Natural killer cell (primary cell): ENCODE results near the gene ZYG11B. TPM values are rescaled to one million over a fixed set of nuclear protein-coding genes. Genes with fewer than 3 reads are reported as not detected.
"Not testable (repeated sequence)": the region's sequence is repeated elsewhere in the genome, so short reads cannot be mapped to it uniquely, and the experiment has no call there.

ENCODE experiments used
- ATAC-seq, 3 donors: fragments of 150-1000 bp in 2 of 3; fragments of 200-7000 bp in 1 of 3; cut with Tn5 transposase; 1 replicate in 1 of 3; 2 replicates in 2 of 3; pipeline ENCODE4 v1.10.0; 2021; ENCODE audit warnings: mild to moderate bottlenecking in 2 of 3, moderate library complexity in 2 of 3
- DNase-seq, 2 donors: peaks; one replicate each; pipeline versions ENCODE4 v3.0.0 to v3.0.0-alpha.2; 2013 to 2021; ENCODE audit warnings: mixed read lengths in 1 of 2
- H3K27ac ChIP-seq: one replicate; pipeline ENCODE4 v1.5.1; 2013; ENCODE audit warnings: mild to moderate bottlenecking, low read length
- H3K27me3 ChIP-seq: one replicate; pipeline ENCODE4 v1.6.1; 2013; ENCODE audit warnings: low read length; ENCODE audit not compliant: control insufficient read depth, insufficient read depth
- H3K36me3 ChIP-seq: one replicate; pipeline ENCODE4 v1.6.1; 2013; ENCODE audit warnings: low read length; ENCODE audit not compliant: control insufficient read depth, insufficient read depth
- H3K4me1 ChIP-seq: one replicate; pipeline ENCODE4 v1.6.1; 2013; ENCODE audit warnings: low read length; ENCODE audit not compliant: control insufficient read depth, insufficient read depth
- H3K4me3 ChIP-seq: one replicate; pipeline ENCODE4 v1.5.1; 2013; ENCODE audit warnings: low read length
- H3K9me3 ChIP-seq: one replicate; pipeline ENCODE4 v1.6.1; 2013; ENCODE audit warnings: low read length; ENCODE audit not compliant: control insufficient read depth, insufficient read depth
- H3K27ac Mint-ChIP-seq, 2 donors: one replicate each; pipeline ENCODE4 v1.8.0; 2022; ENCODE audit warnings: mild to moderate bottlenecking in 2 of 2, mixed read lengths in 2 of 2, moderate library complexity in 1 of 2
- H3K27me3 Mint-ChIP-seq, 2 donors: one replicate each; pipeline ENCODE4 v1.8.0; 2022; ENCODE audit warnings: low read depth in 2 of 2, mixed read lengths in 2 of 2
- H3K36me3 Mint-ChIP-seq: one replicate; pipeline ENCODE4 v1.8.0; 2022; ENCODE audit warnings: mixed read lengths
- H3K4me1 Mint-ChIP-seq, 2 donors: one replicate each; pipeline ENCODE4 v1.8.0; 2022; ENCODE audit warnings: mixed read lengths in 2 of 2
- H3K4me3 Mint-ChIP-seq: one replicate; pipeline ENCODE4 v1.8.0; 2022; ENCODE audit warnings: mild to moderate bottlenecking, moderate library complexity, mixed read lengths
- H3K9me3 Mint-ChIP-seq, 2 donors: one replicate each; pipeline ENCODE4 v1.8.0; 2022; ENCODE audit warnings: mixed read lengths in 2 of 2
- WGBS: methylation state at CpG from one replicate; pipeline ENCODE4 v1.1.7; 2013; ENCODE audit warnings: missing lambda C conversion rate; ENCODE audit not compliant: insufficient coverage; 5-methylcytosine and 5-hydroxymethylcytosine counted together
- intact Hi-C: fragments of 100-400 bp; cut with micrococcal nuclease; formaldehyde crosslinking; loops from one replicate; pipeline ENCODE4 v1.14.2; 2022
- total RNA-seq, 4 donors: library from RNA; stranded (reverse); fragments of 120-200 nt in 1 of 4; gene quantifications; one replicate each; pipeline versions ENCODE4 v1.2.3 to v1.2.4, GENCODE V29; 2013 to 2022
- TF ChIP-seq, protein P1 (sequence below): fragments of 200-600 bp; IDR thresholded peaks from one replicate; pipeline ENCODE4 v1.8.0; 2022; ENCODE audit warnings: antibody characterized with exemption

Gene ZYG11B
- total RNA-seq, 3 donors from 2014 or later (not counting 1 experiment from before 2014, with no cell fraction given), result 7.4 to 11.8 (median 10.7) TPM

DNA sequence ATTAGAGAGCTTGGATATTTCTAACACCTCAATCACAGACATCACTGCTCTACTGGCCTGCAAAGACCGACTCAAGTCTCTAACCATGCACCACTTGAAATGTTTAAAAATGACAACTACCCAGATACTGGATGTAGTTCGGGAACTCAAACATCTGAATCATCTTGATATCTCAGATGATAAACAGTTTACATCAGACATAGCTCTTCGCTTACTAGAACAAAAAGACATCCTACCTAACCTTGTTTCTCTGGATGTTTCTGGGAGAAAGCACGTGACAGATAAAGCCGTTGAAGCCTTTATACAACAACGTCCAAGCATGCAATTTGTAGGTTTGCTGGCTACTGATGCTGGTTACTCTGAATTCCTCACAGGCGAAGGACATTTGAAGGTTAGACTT lies 45.1 kb downstream of the ZYG11B start:
- TF ChIP-seq, protein P1, sequence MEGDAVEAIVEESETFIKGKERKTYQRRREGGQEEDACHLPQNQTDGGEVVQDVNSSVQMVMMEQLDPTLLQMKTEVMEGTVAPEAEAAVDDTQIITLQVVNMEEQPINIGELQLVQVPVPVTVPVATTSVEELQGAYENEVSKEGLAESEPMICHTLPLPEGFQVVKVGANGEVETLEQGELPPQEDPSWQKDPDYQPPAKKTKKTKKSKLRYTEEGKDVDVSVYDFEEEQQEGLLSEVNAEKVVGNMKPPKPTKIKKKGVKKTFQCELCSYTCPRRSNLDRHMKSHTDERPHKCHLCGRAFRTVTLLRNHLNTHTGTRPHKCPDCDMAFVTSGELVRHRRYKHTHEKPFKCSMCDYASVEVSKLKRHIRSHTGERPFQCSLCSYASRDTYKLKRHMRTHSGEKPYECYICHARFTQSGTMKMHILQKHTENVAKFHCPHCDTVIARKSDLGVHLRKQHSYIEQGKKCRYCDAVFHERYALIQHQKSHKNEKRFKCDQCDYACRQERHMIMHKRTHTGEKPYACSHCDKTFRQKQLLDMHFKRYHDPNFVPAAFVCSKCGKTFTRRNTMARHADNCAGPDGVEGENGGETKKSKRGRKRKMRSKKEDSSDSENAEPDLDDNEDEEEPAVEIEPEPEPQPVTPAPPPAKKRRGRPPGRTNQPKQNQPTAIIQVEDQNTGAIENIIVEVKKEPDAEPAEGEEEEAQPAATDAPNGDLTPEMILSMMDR, result no peak
- no peak for ATAC-seq
- Histone ChIP-seq H3K4me1 (no peaks in the 10 kb centered on the region), H3K4me3 (no peak overlapping the region), H3K27me3 (no peaks in the 10 kb centered on the region), H3K9me3 (no peaks in the 10 kb centered on the region), H3K27ac (no peak overlapping the region), H3K36me3 (no peaks in the 10 kb centered on the region)
- intact Hi-C loops, result no loop called here
- 94% methylated on average over 7 of the region's 7 CpGs for WGBS
- no peak for DNase-seq
- Mint-ChIP-seq H3K36me3 (peaks cover 6% of the 10 kb centered on the region), H3K4me1 (peaks cover 0 to 15% of the 10 kb centered on the region in 2 donors), H3K27me3 (no peaks in the 10 kb centered on the region), H3K4me3 (no peak overlapping the region), H3K27ac (no peak overlapping the region), H3K9me3 (no peaks in the 10 kb centered on the region)

DNA sequence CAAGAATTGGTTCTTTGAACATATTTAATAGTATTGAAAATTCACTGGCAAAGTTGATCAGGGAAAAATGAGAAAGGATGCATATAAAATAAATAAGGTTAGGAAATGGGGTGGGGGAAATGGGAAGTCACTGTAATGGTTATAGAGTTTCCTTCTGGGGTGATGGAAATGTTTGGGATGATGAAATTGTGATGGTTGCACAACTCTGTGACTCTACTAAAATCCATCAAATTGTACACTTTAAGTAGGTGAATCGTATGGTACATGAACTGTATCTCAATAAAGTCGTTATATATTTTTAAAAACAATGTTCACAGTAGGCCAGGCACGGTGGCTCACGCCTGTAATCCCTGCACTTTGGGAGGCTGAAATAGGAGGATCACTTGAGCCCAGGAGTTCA lies 59.9 kb downstream of the ZYG11B start:
- Histone ChIP-seq H3K36me3 (peaks cover 10% of the 10 kb centered on the region), H3K4me1 (no peaks in the 10 kb centered on the region), H3K4me3 (no peak overlapping the region), H3K9me3 (no peaks in the 10 kb centered on the region), H3K27me3 (no peaks in the 10 kb centered on the region), H3K27ac (no peak overlapping the region)
- H3K27me3 Mint-ChIP-seq, result no peaks in the 10 kb centered on the region
- no peaks in the 10 kb centered on the region for H3K4me1 Mint-ChIP-seq
- 100% methylated on average over 4 of the region's 4 CpGs for WGBS
- no peaks in the 10 kb centered on the region for H3K9me3 Mint-ChIP-seq
- intact Hi-C loops, result no loop called here
- TF ChIP-seq, protein P1, result no peak
- ATAC-seq, result no peak
- DNase-seq, result no peak
- no peaks in the 10 kb centered on the region for H3K36me3 Mint-ChIP-seq
- H3K27ac Mint-ChIP-seq, result no peak overlapping the region
- H3K4me3 Mint-ChIP-seq, result no peak overlapping the region

DNA sequence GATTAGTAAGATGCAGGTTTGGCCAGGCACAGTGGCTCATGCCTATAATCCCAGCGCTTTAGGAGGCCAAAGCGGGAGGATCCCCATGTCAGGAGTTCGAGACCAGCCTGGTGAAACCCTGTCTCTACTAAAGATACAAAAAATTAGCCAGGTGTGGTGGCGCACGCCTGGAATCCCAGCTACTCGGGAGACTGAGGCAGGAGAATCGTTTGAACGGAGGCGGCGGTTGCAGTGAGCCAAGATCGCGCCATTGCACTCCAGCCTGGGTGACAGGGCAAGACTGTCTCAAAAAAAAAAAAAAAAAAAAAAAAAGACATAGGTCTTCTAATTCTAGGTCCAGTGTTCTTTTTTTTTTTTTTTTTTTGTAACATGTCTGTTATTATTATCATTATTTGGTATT lies 64.2 kb downstream of the ZYG11B start:
- H3K36me3 Mint-ChIP-seq, ATAC-seq, intact Hi-C loops, H3K27ac Mint-ChIP-seq, H3K9me3 ChIP-seq, H3K27me3 Mint-ChIP-seq, DNase-seq, H3K36me3 ChIP-seq, H3K4me3 ChIP-seq, H3K4me3 Mint-ChIP-seq, H3K27me3 ChIP-seq, H3K4me1 Mint-ChIP-seq, H3K27ac ChIP-seq, H3K4me1 ChIP-seq, H3K9me3 Mint-ChIP-seq: not testable (repeated sequence)
- WGBS, result 98% methylated on average over 12 of the region's 12 CpGs

DNA sequence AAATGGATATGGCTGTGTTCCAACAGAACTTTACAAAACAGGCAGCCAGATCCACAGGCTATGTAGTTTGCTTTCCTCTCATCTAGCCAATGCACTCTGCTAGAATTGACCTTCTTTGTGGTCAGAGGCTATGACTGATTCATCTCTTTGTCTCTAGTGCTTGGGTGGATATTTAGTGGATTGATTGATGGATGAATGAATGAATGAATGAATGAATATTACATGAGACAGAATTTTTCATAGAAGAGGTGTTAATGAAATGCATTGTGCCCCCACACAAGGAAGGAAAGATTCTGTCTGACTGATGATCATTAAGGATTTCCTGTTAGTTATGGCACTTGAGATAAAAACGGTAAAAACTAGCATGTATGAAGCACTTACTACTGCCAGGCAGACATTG lies 65.8 kb downstream of the ZYG11B start:
- Histone ChIP-seq H3K36me3 (peaks cover 5% of the 10 kb centered on the region), H3K27ac (no peak overlapping the region), H3K4me1 (no peaks in the 10 kb centered on the region), H3K4me3 (no peak overlapping the region), H3K27me3 (no peaks in the 10 kb centered on the region), H3K9me3 (no peaks in the 10 kb centered on the region)
- DNase-seq, result no peak
- Mint-ChIP-seq H3K9me3 (no peaks in the 10 kb centered on the region), H3K4me3 (no peak overlapping the region), H3K4me1 (no peaks in the 10 kb centered on the region), H3K27ac (no peak overlapping the region), H3K36me3 (no peaks in the 10 kb centered on the region), H3K27me3 (no peaks in the 10 kb centered on the region)
- WGBS, result no CpG with 5 or more reads among the region's 1 CpG
- intact Hi-C loops, result no loop called here
- TF ChIP-seq, protein P1, result no peak
- ATAC-seq, result no peak

DNA sequence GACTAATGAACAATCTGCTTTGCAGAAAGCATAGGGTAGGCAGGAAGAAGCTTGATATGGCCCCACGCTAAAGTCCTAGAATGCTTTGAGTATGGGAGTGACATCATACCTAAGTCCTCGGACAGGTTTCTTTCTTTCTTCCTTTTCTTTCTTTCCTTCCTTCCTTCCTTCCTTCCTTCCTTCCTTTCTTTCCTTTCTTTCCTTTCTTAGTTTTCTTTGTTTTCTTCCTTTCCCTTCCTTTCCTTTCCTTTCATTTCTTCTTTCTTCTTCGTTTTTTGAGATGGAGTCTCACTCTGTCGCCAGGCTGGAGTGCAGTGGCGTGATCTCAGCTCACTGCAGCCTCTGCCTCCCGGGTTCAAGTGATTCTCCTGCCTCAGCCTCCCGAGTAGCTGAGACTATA lies 67.5 kb downstream of the ZYG11B start:
- WGBS, result over 99% methylated on average over 7 of the region's 7 CpGs
- H3K9me3 ChIP-seq, H3K36me3 ChIP-seq, intact Hi-C loops, H3K36me3 Mint-ChIP-seq, H3K27ac Mint-ChIP-seq, DNase-seq, ATAC-seq, H3K9me3 Mint-ChIP-seq, H3K4me3 Mint-ChIP-seq, H3K27me3 ChIP-seq, H3K27ac ChIP-seq, H3K27me3 Mint-ChIP-seq, H3K4me3 ChIP-seq, H3K4me1 Mint-ChIP-seq, H3K4me1 ChIP-seq: not testable (repeated sequence)
